GM19043 (cell line): ENCODE results near the gene SEC16B.

Experiments
- ATAC-seq: cut with Tn5 transposase; IDR thresholded peaks from one replicate; pipeline ENCODE4 v1.9.1; 2021; ENCODE audit warnings: low read depth; ENCODE audit not compliant: unreplicated experiment

The SEC16B gene

DNA sequence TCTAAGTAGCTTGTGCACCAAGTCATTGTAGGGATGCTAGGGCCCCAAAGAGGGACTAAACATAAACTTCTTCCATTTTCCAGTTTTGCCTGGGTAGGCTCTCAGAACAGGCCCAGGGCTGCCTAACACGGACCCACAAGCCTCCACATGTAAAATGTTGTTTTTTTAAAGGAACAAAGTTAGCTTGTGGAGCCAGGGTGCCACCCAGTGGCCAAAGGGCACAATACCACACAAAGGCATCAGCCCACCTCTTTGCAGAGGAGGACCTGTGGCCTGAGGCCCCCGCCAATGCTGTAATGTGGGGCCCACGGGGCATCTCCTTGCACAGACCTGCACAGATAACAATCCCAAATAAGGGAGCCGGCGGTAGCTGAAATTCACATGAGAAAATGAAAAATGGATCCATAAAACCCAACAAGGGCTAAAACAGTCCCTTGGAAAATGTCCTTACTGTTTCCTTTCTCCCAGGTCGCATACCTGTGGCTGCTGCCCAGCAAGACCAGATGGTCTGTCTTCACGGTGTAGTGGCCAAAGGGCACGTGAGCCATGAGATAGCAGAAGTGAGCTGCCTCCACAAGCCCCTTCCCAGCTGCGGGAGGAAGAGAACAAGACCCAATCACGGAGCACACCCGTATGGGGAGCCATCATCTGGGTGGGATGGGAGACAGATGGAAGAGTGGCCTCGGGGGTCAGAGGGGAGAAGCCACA, 23.8 kb downstream of the SEC16B start:
- ATAC-seq = peak; percentile 58

DNA sequence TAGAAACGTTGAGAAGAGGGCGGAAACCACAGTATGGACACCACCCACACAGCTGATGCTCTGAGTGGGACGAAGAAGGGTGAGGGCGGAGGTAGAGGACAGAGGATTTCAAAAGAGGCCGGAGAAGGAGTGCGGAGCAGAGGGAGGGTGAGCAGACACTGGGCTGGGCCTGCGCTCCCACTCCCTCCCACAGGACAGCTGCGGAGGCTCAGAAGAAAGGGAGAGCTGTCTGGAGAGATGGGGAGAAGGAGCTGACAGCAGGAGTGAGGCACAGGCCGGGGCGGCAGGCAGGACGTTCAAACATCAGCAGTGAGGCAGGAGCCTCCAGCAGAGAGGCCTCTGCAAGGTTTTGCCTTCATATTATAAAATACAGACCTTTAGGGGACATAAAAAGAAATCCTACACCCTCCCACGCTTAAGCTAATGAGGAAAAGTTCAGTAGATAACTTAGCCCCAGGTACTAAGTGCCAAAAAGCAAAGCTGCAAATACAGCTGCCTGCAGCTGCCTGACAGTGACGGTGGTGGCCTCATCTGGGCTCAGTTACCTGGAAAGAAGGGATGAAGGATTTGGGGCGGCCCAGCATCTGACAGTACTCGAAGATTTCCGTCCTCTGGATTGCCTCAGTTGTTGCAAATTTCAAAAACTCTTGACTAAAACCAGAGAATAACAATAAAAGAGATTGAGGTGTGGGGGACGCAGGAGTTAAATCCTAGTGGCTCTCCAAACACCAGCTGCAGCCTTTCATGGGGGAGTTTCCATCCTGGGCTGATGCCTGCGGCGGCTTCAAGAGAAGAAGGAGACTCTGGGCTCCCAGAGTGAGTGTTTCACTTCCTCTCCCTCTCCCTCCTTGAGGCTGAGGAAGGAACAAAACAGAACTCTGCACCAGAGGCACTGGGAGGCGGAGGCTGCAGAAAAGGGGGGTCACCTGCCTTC, 25.6 kb downstream of the SEC16B start:
- no peak for ATAC-seq

DNA sequence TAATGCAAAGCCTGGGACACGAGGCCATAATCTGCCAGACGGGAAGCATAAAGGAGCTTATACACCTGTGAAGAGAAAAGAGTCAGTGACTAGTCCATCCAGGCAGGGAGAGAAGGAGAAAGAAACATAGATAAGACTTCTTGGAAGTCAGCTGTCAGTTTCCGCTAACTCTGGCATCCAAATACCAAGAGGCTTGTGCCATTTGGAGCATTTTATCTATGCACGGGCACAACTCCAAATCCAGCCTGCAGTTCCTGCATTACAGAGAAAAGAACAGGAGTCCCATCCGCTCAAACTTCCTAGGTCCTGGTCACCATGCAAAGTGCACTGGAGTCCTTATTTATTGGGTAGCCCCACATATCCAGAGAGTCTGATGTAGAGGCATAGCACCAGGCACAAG, 27.9 kb downstream of the SEC16B start:
- ATAC-seq = no peak

DNA sequence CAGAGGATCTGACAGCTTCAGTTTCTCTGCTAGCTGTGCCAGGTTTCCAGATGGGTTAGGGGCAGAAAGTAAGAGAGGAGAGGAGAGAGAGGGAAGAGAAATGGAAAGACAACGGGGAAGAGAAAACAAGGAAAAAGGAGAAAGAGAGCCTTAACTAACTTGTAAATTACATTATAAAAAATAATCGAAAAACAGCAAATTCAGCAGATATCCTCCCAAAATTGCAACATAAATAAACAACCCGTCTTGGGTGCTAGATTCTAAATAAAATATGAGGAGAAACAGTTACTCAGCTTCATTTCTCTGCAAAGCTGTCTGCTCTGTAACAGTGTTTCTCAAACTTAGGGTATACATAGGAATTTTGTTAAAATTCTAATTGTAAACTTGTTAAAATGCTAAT, 29.2 kb downstream of the SEC16B start:
- ATAC-seq = no peak

DNA sequence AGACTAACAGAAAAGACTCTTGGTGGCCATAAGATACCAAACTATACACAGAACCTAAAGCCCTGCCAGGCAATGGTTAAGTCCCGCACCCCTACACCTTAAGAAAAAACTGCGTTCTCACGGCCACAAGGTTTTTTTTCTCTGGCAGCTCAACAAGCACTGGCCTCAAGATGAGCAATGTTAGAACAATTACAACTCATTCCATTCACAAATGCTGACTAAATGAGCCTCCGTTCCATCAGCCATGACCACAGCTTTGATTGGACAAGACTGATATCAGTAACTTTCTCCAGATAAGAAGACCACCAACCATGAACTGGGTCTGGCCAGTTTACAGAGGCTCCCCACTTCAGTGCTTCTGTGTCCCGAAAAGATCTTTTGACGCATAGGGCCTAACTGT, 31.9 kb downstream of the SEC16B start:
- ATAC-seq = no peak

DNA sequence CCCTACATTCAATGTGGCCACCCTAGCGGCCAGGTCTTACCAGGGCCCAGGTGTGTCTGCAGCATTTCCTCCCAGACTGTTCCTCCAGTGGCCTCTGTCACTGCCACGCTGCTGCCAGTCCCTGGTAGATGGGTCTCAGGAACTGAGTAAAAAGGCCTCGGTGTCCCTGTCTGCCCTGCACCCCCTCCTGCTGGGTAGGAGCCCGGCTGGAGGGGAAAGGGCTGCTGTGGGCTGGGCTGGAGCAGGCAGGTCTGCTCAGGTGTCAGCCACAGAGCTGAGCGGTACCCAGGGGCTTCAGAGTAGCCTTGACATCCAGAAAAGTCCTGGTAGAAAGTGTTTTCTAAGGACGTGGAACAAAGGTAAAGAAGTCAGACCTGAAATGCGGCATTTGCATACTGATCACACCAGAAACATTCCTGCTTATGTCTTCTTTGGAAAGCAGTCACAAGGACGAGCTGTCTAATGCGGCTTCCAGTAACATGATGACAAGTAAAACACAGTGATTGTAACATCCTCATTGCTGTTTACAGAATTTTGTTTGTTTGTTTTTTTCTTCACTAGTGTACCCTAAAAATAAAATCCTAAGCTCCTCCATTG, 32.6 kb downstream of the SEC16B start:
- no peak for ATAC-seq

DNA sequence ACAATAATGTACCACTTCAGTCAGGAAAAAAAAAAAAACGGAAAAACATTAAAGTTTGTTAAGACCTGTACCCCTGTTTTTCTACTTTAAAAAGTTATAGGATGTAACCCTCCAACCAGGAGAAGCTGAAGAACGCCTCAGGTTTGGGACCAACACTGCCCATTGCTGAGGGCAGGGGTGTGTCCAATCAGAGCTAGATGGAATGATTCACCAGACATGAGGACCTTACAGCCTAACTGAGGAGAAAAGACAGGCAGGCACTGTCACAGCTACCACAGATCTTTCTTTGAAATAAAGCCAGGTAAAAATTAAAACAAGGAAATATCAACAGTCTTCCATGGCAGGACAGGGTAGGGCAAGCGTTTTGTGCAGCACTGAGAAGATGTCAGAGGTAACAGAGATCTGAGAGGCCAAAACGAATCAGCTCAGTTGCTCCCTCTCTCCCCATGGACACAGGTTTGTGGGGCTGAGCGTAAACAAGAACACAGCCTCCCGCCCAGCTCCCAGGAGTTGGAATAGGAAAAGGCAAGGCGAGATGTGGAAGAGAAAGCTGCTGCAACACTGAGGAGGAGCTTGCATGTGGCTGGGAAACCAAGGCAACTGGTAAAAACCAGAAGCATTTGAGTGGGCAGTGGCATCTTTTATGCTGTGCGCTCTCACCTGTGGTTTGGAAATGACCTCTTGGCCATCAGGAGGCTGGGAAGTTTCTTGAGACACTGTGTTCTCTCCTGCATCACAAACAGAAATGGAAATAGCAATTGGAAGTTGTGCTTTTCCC, 34.0 kb downstream of the SEC16B start:
- ATAC-seq = no peak

DNA sequence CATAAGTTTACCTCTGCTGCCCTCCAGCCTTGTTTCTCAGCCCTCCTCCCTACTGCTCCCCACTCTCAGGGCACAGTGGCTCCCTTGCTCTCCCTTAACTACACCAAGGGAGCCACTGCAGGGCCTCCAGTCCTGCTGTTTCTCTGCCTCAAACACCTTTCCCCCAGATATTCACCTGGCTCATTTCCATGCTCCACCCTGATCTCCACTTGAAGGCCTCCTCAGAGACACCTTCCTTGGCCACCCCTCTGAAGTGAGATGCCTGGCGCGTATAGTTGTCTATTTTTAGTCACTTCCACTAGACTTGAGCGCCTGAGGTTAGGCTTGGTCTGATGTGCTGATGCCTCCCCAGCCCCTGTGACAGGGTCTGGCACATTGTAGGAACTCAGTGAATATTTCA, 34.9 kb downstream of the SEC16B start:
- no peak for ATAC-seq

DNA sequence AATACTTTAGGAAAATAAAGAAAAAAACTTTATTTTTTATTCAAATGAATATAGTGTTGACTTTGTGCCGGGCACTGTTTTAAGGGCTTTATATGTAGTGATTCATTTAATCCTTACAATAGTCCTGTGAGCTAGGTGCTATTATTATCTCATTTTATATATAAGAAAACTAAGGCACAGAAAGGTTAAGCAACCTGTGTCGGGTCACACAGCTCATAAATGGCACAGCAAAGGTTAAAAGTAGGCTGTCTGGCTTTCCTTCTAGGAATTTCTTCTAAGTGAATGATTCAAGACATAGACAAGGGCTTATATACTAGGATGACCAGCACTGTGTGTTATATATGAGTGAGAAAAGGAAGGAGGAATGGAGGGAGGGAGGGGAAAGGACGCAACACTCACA, 35.4 kb downstream of the SEC16B start:
- no peak for ATAC-seq

DNA sequence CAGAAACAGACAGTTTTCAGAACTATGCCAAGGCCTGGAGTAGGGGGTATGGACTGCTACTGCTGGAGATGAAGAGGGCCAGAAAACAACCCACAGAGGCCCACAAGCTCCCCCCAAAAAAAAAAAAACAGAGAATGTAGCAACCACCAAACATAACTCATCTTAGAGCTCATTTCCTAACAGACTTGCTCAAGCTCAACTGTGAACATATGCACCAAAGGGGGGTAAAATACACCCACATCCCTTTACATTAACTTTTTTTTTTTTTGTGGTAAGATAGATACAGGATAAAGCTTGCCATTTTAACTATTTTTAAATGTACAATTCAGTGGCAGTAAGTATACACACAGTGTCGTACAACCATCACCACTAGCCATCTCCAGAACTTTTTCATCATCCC, 36.0 kb downstream of the SEC16B start:
- ATAC-seq = no peak

DNA sequence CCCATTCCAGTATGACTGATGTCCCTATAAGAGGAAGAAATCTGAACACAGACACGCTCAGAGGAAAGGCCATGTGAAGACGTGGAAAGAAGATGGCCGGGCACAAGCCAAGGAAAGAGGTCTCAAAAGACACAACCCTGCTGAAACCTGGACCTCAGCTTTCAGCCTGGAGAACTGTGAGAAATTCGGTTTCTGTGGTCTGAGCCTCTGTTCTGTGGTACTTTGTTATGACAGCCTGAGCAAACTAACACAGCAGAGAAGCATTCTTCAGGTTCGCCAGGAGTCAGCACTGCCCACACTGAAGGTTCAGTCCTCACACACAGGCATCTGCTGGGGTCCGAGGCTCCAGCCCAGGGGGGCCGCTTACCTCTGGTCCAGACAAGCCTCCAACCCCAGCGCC, 37.7 kb downstream of the SEC16B start:
- ATAC-seq = no peak

DNA sequence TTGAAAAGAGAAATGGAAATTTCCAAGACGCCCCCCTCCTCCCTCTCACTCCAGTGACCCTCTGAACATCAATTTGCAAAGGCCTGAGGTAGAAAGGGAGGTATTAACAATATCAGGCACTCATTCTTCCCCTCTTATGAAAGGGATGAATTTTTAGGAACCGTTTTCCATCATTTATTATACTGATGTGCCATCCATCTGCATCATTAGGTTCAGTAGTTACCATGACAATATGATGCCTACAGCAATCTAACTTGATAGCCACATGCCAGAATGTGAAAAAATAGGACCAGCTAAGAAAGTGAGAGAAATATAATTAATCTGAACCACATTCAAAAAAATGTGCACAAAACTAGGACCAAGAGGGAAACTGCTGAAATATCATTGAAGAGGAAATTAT, 40.9 kb downstream of the SEC16B start:
- ATAC-seq = no peak

DNA sequence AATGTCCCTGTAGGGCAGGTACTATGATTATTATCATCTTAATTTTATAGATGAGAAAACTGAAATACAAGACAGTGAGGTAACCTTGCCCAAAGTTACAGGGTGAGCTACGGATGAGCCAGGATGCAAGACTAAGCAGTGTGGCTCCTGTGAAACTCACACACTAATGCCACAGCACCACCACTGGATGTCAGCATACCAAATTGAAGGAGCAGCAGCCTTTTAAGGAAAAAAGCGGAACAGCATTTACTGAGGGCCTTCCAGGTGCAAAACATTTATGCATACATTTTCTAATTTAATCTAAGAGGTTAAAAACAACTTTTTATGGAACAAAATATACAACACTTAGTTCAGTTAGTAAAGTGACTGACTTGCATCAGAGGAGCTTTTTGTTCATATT, 41.7 kb downstream of the SEC16B start:
- ATAC-seq = no peak

DNA sequence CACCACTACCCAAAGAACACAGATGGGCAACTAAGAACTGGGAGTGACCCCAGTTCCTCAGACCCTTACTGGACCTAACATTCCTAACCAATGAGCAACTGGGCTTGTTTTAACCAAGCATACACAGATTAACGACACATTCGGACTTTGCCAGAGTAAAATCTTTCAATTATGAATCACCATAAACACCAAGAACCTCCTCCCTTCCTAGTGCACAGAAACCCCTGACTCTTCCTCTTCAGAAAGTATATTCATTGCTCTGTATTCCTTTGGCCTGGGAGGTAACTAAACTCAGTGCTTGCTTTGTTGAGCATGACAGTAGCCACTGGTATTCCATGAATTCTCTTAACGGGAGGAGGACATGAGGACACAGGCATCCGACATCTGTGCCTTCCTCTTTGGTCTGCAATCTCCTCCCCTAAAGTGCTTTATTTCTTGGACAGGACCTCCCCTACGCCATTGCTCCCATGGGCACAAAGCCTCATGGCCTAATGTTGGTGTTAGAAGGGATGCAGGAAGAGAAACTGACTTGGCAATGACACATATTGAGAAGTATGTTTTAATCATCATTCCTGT, 42.7 kb downstream of the SEC16B start:
- no peak for ATAC-seq

DNA sequence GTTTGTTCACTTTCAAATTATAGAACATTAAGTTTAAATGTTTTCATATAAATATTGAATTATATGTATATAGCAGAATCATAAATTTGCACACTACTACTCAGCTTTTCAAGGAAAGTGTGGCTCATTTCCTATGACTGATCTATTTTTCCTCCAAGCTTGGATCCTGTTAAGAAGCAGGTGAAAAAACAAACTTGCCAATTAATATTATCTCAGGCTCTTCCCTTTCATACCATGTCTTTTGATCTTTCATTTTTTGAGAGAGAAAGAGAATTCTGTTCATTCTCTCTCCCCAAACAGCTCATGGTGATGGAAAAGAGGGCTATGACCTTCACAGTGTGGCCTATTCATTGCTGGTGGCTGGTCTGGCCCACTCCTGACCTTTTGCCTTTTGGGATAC, 43.7 kb downstream of the SEC16B start:
- no peak for ATAC-seq

DNA sequence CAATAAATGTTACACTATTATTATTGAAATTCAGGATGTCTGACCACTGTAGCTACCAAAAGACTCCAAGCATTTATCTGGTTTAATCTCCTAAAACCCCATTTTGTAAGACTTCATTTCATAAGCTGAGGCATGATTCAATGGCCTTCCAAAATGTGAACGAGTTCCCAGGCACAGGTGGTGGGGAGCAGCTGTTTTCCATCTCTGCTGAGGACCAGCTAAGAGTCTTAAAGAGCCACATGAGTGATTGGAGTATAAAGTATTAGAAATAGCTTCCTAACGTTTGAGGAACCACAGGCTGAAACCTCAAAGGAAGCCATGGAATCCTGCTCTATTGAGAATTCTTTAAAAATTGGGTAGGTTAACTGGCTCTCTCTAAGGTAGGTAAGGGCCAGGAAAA, 44.9 kb downstream of the SEC16B start:
- ATAC-seq = no peak

DNA sequence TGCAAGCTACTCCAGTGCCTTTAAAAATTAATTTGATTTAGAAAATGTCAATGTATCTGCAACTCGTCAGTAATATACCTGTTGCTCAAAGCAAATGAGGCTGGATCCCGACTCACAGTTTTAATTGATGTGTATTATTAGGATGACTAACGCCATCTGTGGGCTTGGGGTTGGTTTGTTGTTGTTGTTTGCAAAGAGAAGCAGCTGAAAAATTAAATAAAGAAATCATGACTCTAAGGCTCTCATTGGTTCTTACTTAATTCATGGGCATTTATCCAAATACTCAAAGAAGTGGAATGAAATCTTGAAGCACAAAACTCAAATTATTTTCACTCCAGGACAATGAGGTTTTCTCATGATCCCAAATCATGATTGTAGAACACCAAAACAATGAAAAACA, 46.4 kb downstream of the SEC16B start:
- ATAC-seq = no peak

DNA sequence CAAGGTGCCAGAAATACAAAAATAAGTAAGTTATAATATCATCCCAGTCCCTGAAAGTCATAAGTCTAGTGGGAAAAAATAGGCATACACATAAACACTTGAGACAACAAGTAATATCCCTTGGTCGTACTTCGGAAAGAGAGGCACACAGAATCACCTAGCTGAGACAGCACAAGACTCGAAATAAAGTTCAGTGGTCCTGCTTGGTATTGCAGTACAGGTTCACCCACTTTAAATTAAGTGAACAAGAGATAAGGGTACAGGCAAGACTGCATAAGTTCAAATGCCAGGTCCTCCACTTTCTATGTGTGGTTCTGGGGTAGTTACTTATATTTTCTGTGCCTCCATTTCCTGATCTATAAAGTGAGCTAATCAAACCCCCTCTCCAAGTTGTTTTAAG, 47.6 kb downstream of the SEC16B start:
- ATAC-seq = no peak

DNA sequence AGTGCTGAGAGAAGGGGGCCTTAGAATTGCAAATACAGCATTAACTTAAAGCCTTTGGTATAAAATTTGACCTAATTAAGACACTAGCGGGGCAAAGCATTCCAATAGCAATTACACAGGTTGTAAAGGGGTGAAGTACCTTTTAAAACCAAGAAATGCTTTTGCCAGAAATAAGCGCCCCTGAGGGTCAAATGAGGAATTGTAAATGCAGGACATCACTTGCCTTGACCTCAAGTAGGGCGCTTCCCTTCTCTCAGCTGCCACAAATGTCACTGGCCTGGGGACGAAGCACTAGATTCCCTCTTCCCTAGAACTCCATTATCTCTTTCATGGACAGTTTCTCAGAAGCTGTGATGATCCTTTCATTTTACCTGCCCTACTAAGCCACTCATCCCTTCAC, 48.3 kb downstream of the SEC16B start:
- no peak for ATAC-seq

DNA sequence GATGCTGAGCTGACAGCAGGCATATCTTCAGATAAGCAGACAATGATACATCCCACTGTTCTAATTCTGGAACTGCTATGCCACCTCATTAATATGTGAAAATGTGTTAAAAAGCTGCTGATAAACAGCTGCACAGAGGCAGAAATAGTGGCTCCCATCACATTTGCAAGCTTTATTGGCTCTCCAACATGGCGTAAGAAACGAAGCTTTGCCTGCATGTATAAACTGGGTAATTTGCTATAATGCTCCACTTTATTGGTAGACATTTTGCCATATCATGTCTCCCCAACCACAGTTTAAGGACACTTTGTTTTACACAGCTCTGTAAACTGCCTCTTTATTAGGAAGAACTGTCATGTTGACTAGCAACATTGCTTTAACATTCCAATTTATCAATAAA, 49.8 kb downstream of the SEC16B start:
- no peak for ATAC-seq

DNA sequence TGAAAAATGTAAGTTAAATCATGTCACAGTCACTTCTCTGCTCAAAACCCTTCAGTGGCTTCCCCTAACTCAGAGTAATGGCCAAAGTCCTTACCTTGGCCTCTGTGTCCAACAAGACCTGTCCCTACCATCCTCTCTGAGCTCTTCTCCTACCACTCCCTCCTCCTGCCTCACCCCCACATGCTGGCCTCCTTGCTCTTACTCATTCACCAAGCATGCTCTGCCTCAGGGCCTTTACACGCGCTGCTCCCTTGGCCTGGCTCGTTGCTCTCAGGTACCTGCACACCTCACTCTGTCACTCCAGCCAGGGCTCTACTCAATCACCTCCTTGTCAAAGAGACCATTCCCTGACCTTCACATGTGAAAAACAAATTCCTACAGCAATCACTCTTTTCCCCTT, 54.2 kb downstream of the SEC16B start:
- ATAC-seq = no peak
